H9 (cell line): ENCODE measurements around the gene ANKRD17. TPM values are rescaled to one million over a fixed set of nuclear protein-coding genes. Genes with fewer than 3 reads are reported as not detected.

Source experiments
- DNase-seq: peaks from one replicate; pipeline ENCODE4 v3.0.0-alpha.2; 2017
- H2AFZ ChIP-seq: one replicate; pipeline ENCODE4 v1.6.1; 2013; ENCODE audit warnings: mild to moderate bottlenecking, low read length, control low read depth, moderate library complexity
- H2AK5ac ChIP-seq: 2 replicates; pipeline ENCODE4 v1.6.1; 2013; ENCODE audit warnings: low read length, control low read depth, mixed read lengths; ENCODE audit not compliant: insufficient read length
- H2BK120ac ChIP-seq: one replicate; pipeline ENCODE4 v1.6.1; 2013; ENCODE audit warnings: low read depth, mild to moderate bottlenecking, low read length, control low read depth, inconsistent platforms; ENCODE audit not compliant: poor library complexity, severe bottlenecking
- H2BK12ac ChIP-seq: 2 replicates; pipeline ENCODE4 v1.6.1; 2013; ENCODE audit warnings: low read length, control low read depth, mixed read lengths, low read depth; ENCODE audit not compliant: insufficient read length
- H2BK15ac ChIP-seq: 2 replicates; pipeline ENCODE4 v1.6.1; 2013; ENCODE audit warnings: low read depth, low read length, control low read depth
- H2BK20ac ChIP-seq: one replicate; pipeline ENCODE4 v1.6.1; 2013; ENCODE audit warnings: low read depth, mild to moderate bottlenecking, low read length, control low read depth, inconsistent platforms; ENCODE audit not compliant: poor library complexity, severe bottlenecking
- H2BK5ac ChIP-seq: 2 replicates; pipeline ENCODE4 v1.6.1; 2013; ENCODE audit warnings: low read length, control low read depth, mixed read lengths; ENCODE audit not compliant: insufficient read length
- H3K14ac ChIP-seq: 2 replicates; pipeline ENCODE4 v1.6.1; 2013; ENCODE audit warnings: low read length, control low read depth; ENCODE audit not compliant: insufficient read depth
- H3K18ac ChIP-seq: 2 replicates; pipeline ENCODE4 v1.6.1; 2013; ENCODE audit warnings: low read depth, mild to moderate bottlenecking, mixed read lengths, low read length, control low read depth; ENCODE audit not compliant: insufficient read length
- H3K23ac ChIP-seq: 2 replicates; pipeline ENCODE4 v1.6.1; 2013; ENCODE audit warnings: low read length, control low read depth, mixed read lengths, low read depth; ENCODE audit not compliant: insufficient read length
- H3K23me2 ChIP-seq: 2 replicates; pipeline ENCODE4 v1.6.1; 2013; ENCODE audit warnings: low read depth, mild to moderate bottlenecking, mixed read lengths, low read length, control low read depth; ENCODE audit not compliant: insufficient read length, poor library complexity, severe bottlenecking
- H3K27ac ChIP-seq: 2 replicates; pipeline ENCODE4 v1.5.1; 2013; ENCODE audit warnings: low read length, control low read depth, mixed read lengths, low read depth; ENCODE audit not compliant: insufficient read length
- H3K27me3 ChIP-seq: 2 replicates; pipeline ENCODE4 v1.6.1; 2013; ENCODE audit warnings: low read length, control low read depth, inconsistent platforms; ENCODE audit not compliant: insufficient read depth
- H3K4ac ChIP-seq: 2 replicates; pipeline ENCODE4 v1.6.1; 2013; ENCODE audit warnings: low read depth, mild to moderate bottlenecking, control low read depth, inconsistent platforms, low read length, moderate library complexity
- H3K4me1 ChIP-seq: 2 replicates; pipeline ENCODE4 v1.6.1; 2013; ENCODE audit warnings: low read length, control low read depth, inconsistent platforms; ENCODE audit not compliant: insufficient read depth
- H3K4me2 ChIP-seq: 2 replicates; pipeline ENCODE4 v1.6.1; 2013; ENCODE audit warnings: low read length, control low read depth, mixed read lengths; ENCODE audit not compliant: insufficient read length, insufficient read depth
- H3K56ac ChIP-seq: 2 replicates; pipeline ENCODE4 v1.6.1; 2013; ENCODE audit warnings: low read depth, mild to moderate bottlenecking, mixed read lengths, low read length, control low read depth; ENCODE audit not compliant: insufficient read length
- H3K79me1 ChIP-seq: 2 replicates; pipeline ENCODE4 v1.6.1; 2013; ENCODE audit warnings: low read depth, mild to moderate bottlenecking, moderate library complexity, low read length, control low read depth, inconsistent platforms; ENCODE audit not compliant: insufficient read depth, poor library complexity, severe bottlenecking
- H3K79me2 ChIP-seq: 2 replicates; pipeline ENCODE4 v1.6.1; 2013; ENCODE audit warnings: low read length, control low read depth, inconsistent platforms; ENCODE audit not compliant: insufficient read depth
- H3K9ac ChIP-seq: 2 replicates; pipeline ENCODE4 v1.6.1; 2013; ENCODE audit warnings: low read length, control low read depth, mixed read lengths; ENCODE audit not compliant: insufficient read length; ENCODE audit errors: extremely low read depth
- H3K9me3 ChIP-seq: one replicate; pipeline ENCODE4 v1.6.1; 2013; ENCODE audit warnings: low read depth, low read length, inconsistent platforms; ENCODE audit not compliant: control insufficient read depth
- H3T11ph ChIP-seq: one replicate; pipeline ENCODE4 v1.6.1; 2013; ENCODE audit warnings: mild to moderate bottlenecking, low read length, control low read depth, inconsistent platforms
- H4K20me1 ChIP-seq: one replicate; pipeline ENCODE4 v1.6.1; 2013; ENCODE audit not compliant: control insufficient read depth, insufficient read length, insufficient read depth
- H4K5ac ChIP-seq: 2 replicates; pipeline ENCODE4 v1.6.1; 2013; ENCODE audit warnings: low read depth, mild to moderate bottlenecking, mixed read lengths, low read length, control low read depth; ENCODE audit not compliant: insufficient read length
- H4K8ac ChIP-seq: replicated peaks from 2 replicates; pipeline ENCODE4 v1.6.1; 2013; ENCODE audit warnings: low read length, control low read depth, mixed read lengths, low read depth; ENCODE audit not compliant: insufficient read length
- H4K91ac ChIP-seq: 2 replicates; pipeline ENCODE4 v1.6.1; 2013; ENCODE audit warnings: low read depth, mild to moderate bottlenecking, moderate library complexity, mixed read lengths, low read length, control low read depth; ENCODE audit not compliant: insufficient read length
- H3K27ac Mint-ChIP-seq, 3 experiments: 2 replicates in 2 of 3; 3 replicates in 1 of 3; pipeline ENCODE4 v1.8.0; 2020 to 2021; ENCODE audit warnings: mixed read lengths in 3 of 3, mild to moderate bottlenecking in 1 of 3, moderate library complexity in 1 of 3
- H3K27me3 Mint-ChIP-seq: 2 replicates; pipeline ENCODE4 v1.8.0; 2021; ENCODE audit warnings: low read depth, mild to moderate bottlenecking, moderate library complexity, mixed read lengths
- H3K36me3 Mint-ChIP-seq, 3 experiments: 2 replicates in 2 of 3; 3 replicates in 1 of 3; pipeline ENCODE4 v1.8.0; 2020 to 2021; ENCODE audit warnings: low read depth in 3 of 3, mixed read lengths in 3 of 3; ENCODE audit not compliant: insufficient read depth in 1 of 3
- H3K4me1 Mint-ChIP-seq, 2 experiments: 2 replicates each; pipeline ENCODE4 v1.8.0; 2020; ENCODE audit warnings: mixed read lengths in 2 of 2
- H3K4me3 Mint-ChIP-seq, 2 experiments: 2 replicates in 1 of 2; 3 replicates in 1 of 2; pipeline ENCODE4 v1.8.0; 2020 to 2021; ENCODE audit warnings: mild to moderate bottlenecking in 2 of 2, mixed read lengths in 2 of 2, moderate library complexity in 1 of 2
- H3K9me3 Mint-ChIP-seq, 2 experiments: 2 replicates in 1 of 2; 3 replicates in 1 of 2; pipeline ENCODE4 v1.8.0; 2020; ENCODE audit warnings: mild to moderate bottlenecking in 2 of 2, mixed read lengths in 2 of 2, moderate library complexity in 1 of 2
- WGBS: extraction: QIAGEN DNeasy Blood & Tissue Kit; methylation state at CpG from one replicate; pipeline ENCODE4 v1.1.7; 2013; ENCODE audit warnings: missing lambda C conversion rate, low lambda C conversion rate, mixed read lengths; ENCODE audit not compliant: insufficient read length; ENCODE audit errors: extremely low coverage; 5-methylcytosine and 5-hydroxymethylcytosine counted together
- total RNA-seq: library from RNA; stranded (reverse); gene quantifications from 2 replicates; pipeline ENCODE4 v1.2.1, GENCODE V29; 2021
- TF ChIP-seq, protein P1 (sequence below): fragments of 200-600 bp; sonication (generic); conservative IDR thresholded peaks from 3 replicates; pipeline ENCODE4 v1.8.0; 2021; ENCODE audit warnings: antibody characterized with exemption, mild to moderate bottlenecking

ANKRD17 gene
- total RNA-seq, 1 experiment from 2014 or later, result 82.4 TPM

DNA sequence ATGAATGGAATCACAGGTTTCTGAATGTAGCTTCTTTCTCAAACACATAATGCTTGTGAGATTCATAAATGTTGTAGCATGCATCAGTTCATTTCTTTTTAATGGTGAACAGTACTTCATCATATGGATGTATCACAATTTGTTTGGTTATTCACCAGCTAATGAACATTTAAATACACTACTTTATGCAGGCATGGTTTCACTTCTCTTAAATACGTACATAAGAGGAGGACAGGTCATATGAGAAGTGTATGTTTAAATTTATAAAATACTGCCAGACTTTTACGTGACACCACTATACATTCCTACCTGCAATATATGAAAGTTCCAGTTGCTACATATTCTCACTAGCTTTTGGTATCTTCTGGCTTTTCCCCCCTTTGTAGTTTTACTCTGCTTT is 65.4 kb downstream of the ANKRD17 start:
- no peak overlapping the region for H3K9ac ChIP-seq
- H3K56ac ChIP-seq, result no peak overlapping the region
- H2BK15ac ChIP-seq, result no peak overlapping the region
- no peak overlapping the region for H3K4ac ChIP-seq
- H3K79me2 ChIP-seq, result peaks cover 3% of the 10 kb centered on the region; the same call in 1 of the 2 replicates
- H2BK120ac ChIP-seq, result no peak overlapping the region
- H3T11ph ChIP-seq, result no peak overlapping the region
- H4K91ac ChIP-seq, result no peak overlapping the region
- no peak overlapping the region for H3K27ac ChIP-seq
- no peak overlapping the region for H3K4me2 ChIP-seq
- H3K27me3 ChIP-seq, result no peaks in the 10 kb centered on the region
- no peak overlapping the region for H3K4me3 Mint-ChIP-seq
- TF ChIP-seq, protein P1, sequence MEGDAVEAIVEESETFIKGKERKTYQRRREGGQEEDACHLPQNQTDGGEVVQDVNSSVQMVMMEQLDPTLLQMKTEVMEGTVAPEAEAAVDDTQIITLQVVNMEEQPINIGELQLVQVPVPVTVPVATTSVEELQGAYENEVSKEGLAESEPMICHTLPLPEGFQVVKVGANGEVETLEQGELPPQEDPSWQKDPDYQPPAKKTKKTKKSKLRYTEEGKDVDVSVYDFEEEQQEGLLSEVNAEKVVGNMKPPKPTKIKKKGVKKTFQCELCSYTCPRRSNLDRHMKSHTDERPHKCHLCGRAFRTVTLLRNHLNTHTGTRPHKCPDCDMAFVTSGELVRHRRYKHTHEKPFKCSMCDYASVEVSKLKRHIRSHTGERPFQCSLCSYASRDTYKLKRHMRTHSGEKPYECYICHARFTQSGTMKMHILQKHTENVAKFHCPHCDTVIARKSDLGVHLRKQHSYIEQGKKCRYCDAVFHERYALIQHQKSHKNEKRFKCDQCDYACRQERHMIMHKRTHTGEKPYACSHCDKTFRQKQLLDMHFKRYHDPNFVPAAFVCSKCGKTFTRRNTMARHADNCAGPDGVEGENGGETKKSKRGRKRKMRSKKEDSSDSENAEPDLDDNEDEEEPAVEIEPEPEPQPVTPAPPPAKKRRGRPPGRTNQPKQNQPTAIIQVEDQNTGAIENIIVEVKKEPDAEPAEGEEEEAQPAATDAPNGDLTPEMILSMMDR, result no peak
- no peaks in the 10 kb centered on the region for H4K20me1 ChIP-seq
- no peak overlapping the region for H2AK5ac ChIP-seq
- H3K36me3 Mint-ChIP-seq, result peaks cover 6 to 18% (median 13%) of the 10 kb centered on the region in 3 experiments
- no peaks in the 10 kb centered on the region for H3K4me1 Mint-ChIP-seq
- DNase-seq, result no peak
- no peak overlapping the region for H4K5ac ChIP-seq
- H3K14ac ChIP-seq, result no peak overlapping the region
- no peaks in the 10 kb centered on the region for H3K4me1 ChIP-seq
- H2BK5ac ChIP-seq, result no peak overlapping the region
- no peak overlapping the region for H2BK20ac ChIP-seq
- no CpG with 5 or more reads among the region's 2 CpGs for WGBS
- H3K18ac ChIP-seq, result no peak overlapping the region
- H4K8ac ChIP-seq, result no peak overlapping the region
- no peak overlapping the region for H2BK12ac ChIP-seq
- no peak overlapping the region for H3K23ac ChIP-seq
- no peak overlapping the region for H2AFZ ChIP-seq
- H3K27me3 Mint-ChIP-seq, result no peaks in the 10 kb centered on the region
- H3K79me1 ChIP-seq, result peaks cover 3% of the 10 kb centered on the region
- no peaks in the 10 kb centered on the region for H3K9me3 Mint-ChIP-seq
- peak overlapping the region in 1 of 3 experiments; percentile 73; a peak in 2 of 7 replicates for H3K27ac Mint-ChIP-seq
- no peaks in the 10 kb centered on the region for H3K9me3 ChIP-seq
- no peaks in the 10 kb centered on the region for H3K23me2 ChIP-seq
